ENCODE data around the gene TSPEAR. TPM values are rescaled to one million over a fixed set of nuclear protein-coding genes. Genes with fewer than 3 reads are reported as not detected.

TSPEAR gene
- total RNA-seq, 4 donors from 2014 or later, result not detected

DNA sequence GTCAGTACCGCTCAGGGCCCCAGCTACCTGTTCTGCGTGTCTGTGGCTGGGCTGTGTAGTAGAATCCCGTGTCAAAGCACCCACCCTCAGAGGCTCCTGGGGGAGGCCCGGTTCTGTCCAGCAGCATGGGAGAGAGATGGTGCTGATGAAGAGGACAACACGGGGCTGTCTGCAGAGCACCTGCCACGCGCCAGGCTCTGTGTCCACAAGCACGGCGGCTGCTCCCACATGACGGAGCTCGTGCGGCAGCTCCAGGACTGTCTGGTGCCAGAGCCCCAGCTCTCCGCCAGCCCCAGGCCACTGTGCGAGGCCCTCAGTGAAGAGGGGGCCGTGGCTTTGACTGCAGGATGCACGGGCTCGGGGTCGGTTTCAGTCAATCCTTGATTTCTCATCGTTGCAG, 42.0 kb upstream of the TSPEAR start:
- intact Hi-C loops (cut with DNase I; ENCODE audit: low total_unique reads), result no loop called here
- DNase-seq, result no peak
- Histone ChIP-seq H3K4me1 (no peaks in the 10 kb centered on the region), H3K36me3 (no peaks in the 10 kb centered on the region), H3K4me3 (no peak overlapping the region), H3K27ac (no peak overlapping the region), H3K27me3 (peaks cover 28% of the 10 kb centered on the region), H3K9me3 (no peaks in the 10 kb centered on the region)
- WGBS, 2 donors (ENCODE audit: low coverage in 1 of 2), result 50% methylated on average over 19 of the region's 19 CpGs; no CpG with 5 or more reads in 1 of the 2 donors
- no peak for TF ChIP-seq EP300 (IDR thresholded peaks at IDR 0.05; ENCODE audit: low read depth)
- no peak for TF ChIP-seq POLR2AphosphoS5 (IDR thresholded peaks at IDR 0.05)
- TF ChIP-seq, protein P1, sequence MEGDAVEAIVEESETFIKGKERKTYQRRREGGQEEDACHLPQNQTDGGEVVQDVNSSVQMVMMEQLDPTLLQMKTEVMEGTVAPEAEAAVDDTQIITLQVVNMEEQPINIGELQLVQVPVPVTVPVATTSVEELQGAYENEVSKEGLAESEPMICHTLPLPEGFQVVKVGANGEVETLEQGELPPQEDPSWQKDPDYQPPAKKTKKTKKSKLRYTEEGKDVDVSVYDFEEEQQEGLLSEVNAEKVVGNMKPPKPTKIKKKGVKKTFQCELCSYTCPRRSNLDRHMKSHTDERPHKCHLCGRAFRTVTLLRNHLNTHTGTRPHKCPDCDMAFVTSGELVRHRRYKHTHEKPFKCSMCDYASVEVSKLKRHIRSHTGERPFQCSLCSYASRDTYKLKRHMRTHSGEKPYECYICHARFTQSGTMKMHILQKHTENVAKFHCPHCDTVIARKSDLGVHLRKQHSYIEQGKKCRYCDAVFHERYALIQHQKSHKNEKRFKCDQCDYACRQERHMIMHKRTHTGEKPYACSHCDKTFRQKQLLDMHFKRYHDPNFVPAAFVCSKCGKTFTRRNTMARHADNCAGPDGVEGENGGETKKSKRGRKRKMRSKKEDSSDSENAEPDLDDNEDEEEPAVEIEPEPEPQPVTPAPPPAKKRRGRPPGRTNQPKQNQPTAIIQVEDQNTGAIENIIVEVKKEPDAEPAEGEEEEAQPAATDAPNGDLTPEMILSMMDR (IDR thresholded peaks at IDR 0.05), result no peak
- no peak for TF ChIP-seq POLR2A (IDR thresholded peaks at IDR 0.05)
- in situ Hi-C loops (cut with MboI; ENCODE audit: low pct_ligation_motif_present in 1 of 4, low pct_unique_long_range_greater_than_20kb in 1 of 4, low sequenced_read_pairs in 3 of 4), result no loop called here

GRCh38 chr21:44752671-44753235, 41.4 kb upstream of the TSPEAR start:
- Histone ChIP-seq H3K4me1 (no peaks in the 10 kb centered on the region), H3K27ac (no peak overlapping the region), H3K27me3 (peaks cover 28% of the 10 kb centered on the region), H3K36me3 (no peaks in the 10 kb centered on the region), H3K9me3 (no peaks in the 10 kb centered on the region), H3K4me3 (no peak overlapping the region)
- intact Hi-C loops (cut with DNase I; ENCODE audit: low total_unique reads), result no loop called here
- TF ChIP-seq EP300 (IDR thresholded peaks at IDR 0.05; ENCODE audit: low read depth), result no peak
- TF ChIP-seq, protein P1 (IDR thresholded peaks at IDR 0.05), result no peak
- no peak for TF ChIP-seq POLR2AphosphoS5 (IDR thresholded peaks at IDR 0.05)
- no peak for TF ChIP-seq POLR2A (IDR thresholded peaks at IDR 0.05)
- 19 to 51% methylated on average over 2 to 10 of the region's 11 CpGs for WGBS, 2 donors (ENCODE audit: low coverage in 1 of 2)
- in situ Hi-C loops (cut with MboI; ENCODE audit: low pct_ligation_motif_present in 1 of 4, low pct_unique_long_range_greater_than_20kb in 1 of 4, low sequenced_read_pairs in 3 of 4), result no loop called here
- DNase-seq, result no peak

DNA sequence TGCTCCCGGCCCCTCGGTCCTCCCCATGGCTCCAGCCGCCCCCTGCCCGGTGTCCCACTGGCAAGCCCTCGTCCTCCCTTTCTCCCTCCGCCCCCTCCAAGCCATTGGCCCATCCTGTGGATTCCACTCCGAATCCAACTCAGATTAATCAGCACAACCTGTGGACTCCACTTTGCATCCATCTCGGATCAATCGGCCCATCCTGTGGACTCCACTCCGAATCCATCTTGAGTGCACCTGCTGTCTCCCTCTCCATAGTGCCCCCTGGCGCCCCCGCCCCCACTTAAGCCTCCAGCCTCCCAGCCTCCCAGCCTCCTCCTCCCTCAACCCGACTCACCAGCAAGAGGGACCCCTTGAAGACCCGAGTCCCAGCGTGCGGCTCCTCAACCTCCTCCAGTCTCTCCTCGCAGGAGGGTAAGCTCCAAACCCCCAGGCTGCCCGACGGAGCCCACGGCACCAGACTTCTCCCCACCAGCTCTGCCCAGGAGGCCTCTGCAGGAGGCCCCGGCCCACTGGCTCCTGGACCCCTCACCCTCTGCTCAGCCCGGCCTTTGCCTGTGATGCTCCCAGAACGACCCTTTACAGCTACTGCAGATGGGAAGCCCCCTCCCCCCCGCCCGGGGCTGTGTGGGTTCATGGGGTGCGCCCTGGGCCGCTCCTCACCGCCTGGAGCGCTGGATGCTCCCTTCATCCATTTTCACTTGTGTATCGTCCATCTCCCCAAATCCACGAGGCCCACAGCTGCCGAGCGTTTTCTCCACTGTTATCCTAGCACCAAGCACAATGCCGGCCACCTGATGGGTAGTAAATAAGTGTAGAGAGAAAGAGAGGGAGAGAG, 40.6 kb upstream of the TSPEAR start:
- Histone ChIP-seq H3K27ac (no peak overlapping the region), H3K27me3 (peaks cover 28% of the 10 kb centered on the region), H3K4me1 (no peaks in the 10 kb centered on the region), H3K4me3 (no peak overlapping the region), H3K9me3 (no peaks in the 10 kb centered on the region), H3K36me3 (no peaks in the 10 kb centered on the region)
- TF ChIP-seq POLR2A (IDR thresholded peaks at IDR 0.05) (no peak), EP300 (IDR thresholded peaks at IDR 0.05; ENCODE audit: low read depth) (no peak), POLR2AphosphoS5 (IDR thresholded peaks at IDR 0.05) (no peak)
- TF ChIP-seq, protein P1 (IDR thresholded peaks at IDR 0.05), result no peak
- no peak for DNase-seq
- in situ Hi-C loops (cut with MboI; ENCODE audit: low pct_ligation_motif_present in 1 of 4, low pct_unique_long_range_greater_than_20kb in 1 of 4, low sequenced_read_pairs in 3 of 4) (no loop called here), intact Hi-C loops (cut with DNase I; ENCODE audit: low total_unique reads) (no loop called here)
- 66 to 85% methylated on average over 8 to 34 of the region's 34 CpGs for WGBS, 2 donors (ENCODE audit: low coverage in 1 of 2)

- Histone ChIP-seq H3K9me3 (no peaks in the 10 kb centered on the region), H3K27ac (no peak overlapping the region), H3K4me3 (no peak overlapping the region), H3K4me1 (no peaks in the 10 kb centered on the region), H3K27me3 (peaks cover 28% of the 10 kb centered on the region), H3K36me3 (no peaks in the 10 kb centered on the region)
- in situ Hi-C loops (cut with MboI; ENCODE audit: low pct_ligation_motif_present in 1 of 4, low pct_unique_long_range_greater_than_20kb in 1 of 4, low sequenced_read_pairs in 3 of 4), result no loop called here
- 93% methylated on average over 24 of the region's 24 CpGs; no CpG with 5 or more reads in 1 of the 2 donors for WGBS, 2 donors (ENCODE audit: low coverage in 1 of 2)
- no peak for DNase-seq
- intact Hi-C loops (cut with DNase I; ENCODE audit: low total_unique reads), result no loop called here
- no peak for TF ChIP-seq EP300 (IDR thresholded peaks at IDR 0.05; ENCODE audit: low read depth)
- TF ChIP-seq, protein P1 (IDR thresholded peaks at IDR 0.05), result no peak
- TF ChIP-seq POLR2A (IDR thresholded peaks at IDR 0.05), result no peak
Measured at GRCh38 chr21:44751186-44751798, 39.9 kb upstream of the TSPEAR start.
